Measurements from ENCODE around the gene CORO2A. TPM values are rescaled to one million over a fixed set of nuclear protein-coding genes. Genes with fewer than 3 reads are reported as not detected.

The CORO2A gene
- total RNA-seq, 1 experiment from 2014 or later = 32.5 TPM

GRCh38 chr9:98193336-98193944 lies 1.0 kb upstream of the CORO2A start (continued):
- TF ChIP-seq PRDM15 (CRISPR knock-in tag; IDR thresholded peaks at IDR 0.05) = no peak
- TF ChIP-seq ETV6 (CRISPR knock-in tag; IDR thresholded peaks at IDR 0.05) = no peak
- TF ChIP-seq ZNF671 (CRISPR knock-in tag; IDR thresholded peaks at IDR 0.05) = no peak
- TF ChIP-seq AR (CRISPR knock-in tag; IDR thresholded peaks at IDR 0.05) = no peak
- TF ChIP-seq ZNF512 (CRISPR knock-in tag; IDR thresholded peaks at IDR 0.05; ENCODE audit: borderline replicate concordance) = no peak
- no peak for TF ChIP-seq NR2C2 (CRISPR knock-in tag; IDR thresholded peaks at IDR 0.05)
- TF ChIP-seq ZMAT4 (CRISPR knock-in tag; IDR thresholded peaks at IDR 0.05) = no peak
- TF ChIP-seq SP1 (CRISPR knock-in tag; conservative IDR thresholded peaks at IDR 0.05) = no peak
- TF ChIP-seq E2F5 (CRISPR knock-in tag; IDR thresholded peaks at IDR 0.05) = no peak
- no peak for TF ChIP-seq ZNF121 (CRISPR knock-in tag; IDR thresholded peaks at IDR 0.05)
- TF ChIP-seq CBFB (CRISPR knock-in tag; IDR thresholded peaks at IDR 0.05; ENCODE audit: low read depth) = no peak
- no peak for TF ChIP-seq ZNF263 (CRISPR knock-in tag; IDR thresholded peaks at IDR 0.05; ENCODE audit: low read depth)
- no peak for TF ChIP-seq ZNF396 (CRISPR knock-in tag; IDR thresholded peaks at IDR 0.05; ENCODE audit: borderline replicate concordance)

- no peak overlapping the region for H3K27ac Mint-ChIP-seq
- no peaks in the 10 kb centered on the region for H3K27me3 Mint-ChIP-seq (ENCODE audit: low read depth)
- POLR2A ChIA-PET = interaction anchor here (0.8 to 1.8 kb wide), 3 partner anchors 19 to 99 kb away, joined by 3 to 5 read pairs (median 4); no protein-coding TSS in a partner anchor
- no peaks in the 10 kb centered on the region for H3K9me3 Mint-ChIP-seq
- DNase-seq (ENCODE audit: low spot score) = peak; percentile 45
- CTCF ChIA-PET = interaction anchor here (0.6 to 1.9 kb wide), 11 partner anchors 10 to 157 kb away, joined by 3 to 9 read pairs (median 3); partner anchors contain the start of gene TRIM14
- H3K4me1 Mint-ChIP-seq = peaks cover 48% of the 10 kb centered on the region
- no peaks in the 10 kb centered on the region for H3K36me3 Mint-ChIP-seq
- H3K4me3 Mint-ChIP-seq = peak overlapping the region; percentile 65
- peak; percentile 19 for ATAC-seq
- TF ChIP-seq HMGXB4 (CRISPR knock-in tag; IDR thresholded peaks at IDR 0.05) (peak; percentile 42; the same call in 1 of the 2 replicates), ETV6 (CRISPR knock-in tag; IDR thresholded peaks at IDR 0.05) (no peak), CREM (CRISPR knock-in tag; IDR thresholded peaks at IDR 0.05) (peak; percentile 10; the same call in 1 of the 2 replicates), ZNF121 (CRISPR knock-in tag; IDR thresholded peaks at IDR 0.05) (no peak), E2F1 (CRISPR knock-in tag; IDR thresholded peaks at IDR 0.05) (no peak), CTCF (IDR thresholded peaks at IDR 0.05) (no peak), NFE2L1 (CRISPR knock-in tag; IDR thresholded peaks at IDR 0.05) (no peak), FOXK1 (CRISPR knock-in tag; IDR thresholded peaks at IDR 0.05) (no peak)
Measured at GRCh38 chr9:98191671-98192502, 550 bp downstream of the CORO2A start.
